ENCODE data around the gene EVX1.
A peak's percentile ranks its signal among the peaks of the same experiment; 100 is the strongest.

The EVX1 gene

DNA sequence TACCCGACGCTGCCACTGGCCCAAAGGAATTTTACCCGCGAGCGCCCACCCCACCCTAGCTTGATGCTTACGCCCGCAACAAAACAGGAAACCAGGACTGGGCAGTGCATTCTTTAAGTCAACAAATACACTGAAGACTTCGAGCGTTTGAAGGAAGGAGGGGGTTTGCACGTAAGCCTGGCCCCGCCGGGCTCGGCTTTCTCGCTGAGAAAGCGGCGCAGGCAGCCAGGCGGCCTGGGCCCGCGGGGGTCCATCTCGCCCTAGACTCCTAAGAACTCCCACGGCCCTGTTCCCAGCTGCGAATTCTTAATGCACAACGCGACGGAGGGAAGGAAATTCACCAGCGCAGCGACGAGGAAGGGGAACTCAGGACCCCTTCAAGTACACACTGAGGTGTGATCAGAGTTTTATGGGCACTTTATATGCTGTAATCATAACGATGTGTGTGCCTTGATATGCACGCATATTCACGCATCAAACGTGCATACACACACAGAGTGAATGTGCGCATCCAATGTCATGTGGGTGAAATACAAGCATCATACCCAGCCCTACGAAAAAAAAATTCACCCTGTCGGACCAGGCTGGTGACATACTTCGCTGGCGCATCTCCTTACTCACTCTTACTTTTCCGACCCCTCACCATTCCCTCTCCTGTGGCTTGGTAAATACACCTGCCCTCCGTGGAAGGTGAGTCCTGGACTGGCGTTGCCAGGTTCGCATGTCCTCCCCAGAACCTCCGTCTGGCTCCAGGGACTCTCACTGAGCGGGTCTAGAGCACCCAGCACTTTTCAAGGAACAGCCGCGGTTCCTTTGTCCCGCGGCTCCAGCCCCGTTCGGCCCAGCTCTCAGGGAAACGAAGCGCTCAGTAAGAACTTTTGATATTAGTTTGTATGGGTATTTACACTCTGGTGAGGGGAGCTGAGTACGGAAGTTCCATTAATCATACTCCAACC is 37.0 kb upstream of the EVX1 start:
- DNase-seq (ENCODE audit: low spot score): no peak

- no peak for DNase-seq (ENCODE audit: low spot score)
Measured at GRCh38 chr7:27207348-27207985, 35.1 kb upstream of the EVX1 start.

DNA sequence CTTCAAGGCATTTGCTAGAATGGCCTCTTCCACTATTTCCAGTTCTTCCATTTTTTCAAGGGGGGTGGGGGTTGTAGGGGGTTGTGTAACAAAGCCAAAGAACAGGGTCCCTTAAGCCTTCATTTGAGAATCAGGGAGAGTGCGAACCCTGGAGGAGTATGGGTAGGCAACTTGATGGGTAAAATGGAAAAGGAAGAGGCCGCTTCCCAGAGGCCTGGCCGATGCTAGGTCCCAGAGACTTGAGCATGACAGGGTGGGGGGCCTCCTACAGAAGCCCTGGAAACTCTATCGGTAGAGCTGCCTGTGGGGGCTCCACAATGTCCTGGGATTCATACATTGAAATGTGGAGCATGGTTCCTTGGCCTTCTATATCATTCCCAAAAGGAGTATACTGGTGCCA is 33.6 kb upstream of the EVX1 start:
- DNase-seq (ENCODE audit: low spot score): no peak

- DNase-seq (ENCODE audit: low spot score): no peak
Measured at GRCh38 chr7:27209933-27210440, 32.6 kb upstream of the EVX1 start.

DNA sequence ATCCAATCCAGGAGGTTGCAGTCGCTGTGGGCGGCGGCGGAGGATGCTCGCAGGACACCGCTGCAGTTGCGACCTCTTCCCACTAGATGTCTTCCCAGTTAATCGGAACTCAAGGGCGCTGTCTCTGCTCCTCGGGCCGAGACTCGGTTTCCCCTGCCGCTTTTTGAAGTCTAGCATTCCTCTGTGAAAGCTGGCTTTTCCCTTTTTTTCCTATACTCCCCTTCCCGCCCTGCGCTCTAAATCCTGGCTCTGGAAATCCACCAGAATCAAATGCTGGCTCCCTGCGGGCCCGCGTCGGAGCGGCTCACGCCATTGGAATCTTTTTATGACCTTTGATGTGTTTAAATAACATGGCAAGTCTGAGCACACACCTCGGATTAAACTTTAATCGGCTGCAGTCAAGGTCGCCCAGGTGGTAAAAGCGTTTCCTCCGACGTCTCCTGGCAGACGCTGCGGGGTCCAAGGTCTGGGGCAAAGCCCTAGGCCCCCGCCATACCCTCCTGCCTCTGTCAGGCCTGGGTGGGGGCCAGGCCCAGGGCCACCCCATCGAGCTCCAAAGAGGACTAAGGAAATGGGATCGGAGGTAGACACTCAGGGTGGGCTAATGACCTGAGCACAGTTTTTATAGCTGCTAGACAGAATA is 32.0 kb upstream of the EVX1 start:
- DNase-seq (ENCODE audit: low spot score): peak; percentile 48

GRCh38 chr7:27211084-27211446 is 31.5 kb upstream of the EVX1 start:
- DNase-seq (ENCODE audit: low spot score): no peak

DNA sequence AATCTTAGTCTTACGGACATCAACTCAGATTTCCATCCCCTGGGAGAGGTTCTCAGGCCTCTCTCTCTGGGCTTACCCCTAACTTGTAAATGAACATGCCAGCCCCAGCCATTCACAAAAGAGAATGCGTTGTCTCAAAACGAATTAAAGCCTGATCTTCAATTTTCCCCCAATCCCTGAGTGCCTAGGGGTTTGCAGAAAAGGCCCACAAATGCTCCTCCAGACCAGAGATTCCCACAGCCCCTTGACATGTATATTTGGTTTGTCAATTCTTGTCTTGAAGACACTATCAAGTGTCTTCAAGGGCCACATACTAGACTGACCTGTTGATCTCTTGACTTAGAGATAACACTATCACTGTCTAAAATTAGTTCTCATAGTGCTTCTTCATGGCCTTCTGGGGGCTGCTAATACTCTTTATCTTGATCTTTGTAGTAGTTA is 30.8 kb upstream of the EVX1 start:
- DNase-seq (ENCODE audit: low spot score): no peak

GRCh38 chr7:27212497-27213432 is 29.8 kb upstream of the EVX1 start:
- no peak for DNase-seq (ENCODE audit: low spot score)

GRCh38 chr7:27213433-27214238 is 29.0 kb upstream of the EVX1 start:
- no peak for DNase-seq (ENCODE audit: low spot score)

GRCh38 chr7:27214239-27214950 is 28.2 kb upstream of the EVX1 start:
- DNase-seq (ENCODE audit: low spot score): no peak

- no peak for DNase-seq (ENCODE audit: low spot score)
Measured at GRCh38 chr7:27215356-27215755, 27.2 kb upstream of the EVX1 start.

GRCh38 chr7:27217951-27218350 is 24.7 kb upstream of the EVX1 start:
- DNase-seq (ENCODE audit: low spot score): no peak

GRCh38 chr7:27219821-27220220 is 22.8 kb upstream of the EVX1 start:
- no peak for DNase-seq (ENCODE audit: low spot score)

DNA sequence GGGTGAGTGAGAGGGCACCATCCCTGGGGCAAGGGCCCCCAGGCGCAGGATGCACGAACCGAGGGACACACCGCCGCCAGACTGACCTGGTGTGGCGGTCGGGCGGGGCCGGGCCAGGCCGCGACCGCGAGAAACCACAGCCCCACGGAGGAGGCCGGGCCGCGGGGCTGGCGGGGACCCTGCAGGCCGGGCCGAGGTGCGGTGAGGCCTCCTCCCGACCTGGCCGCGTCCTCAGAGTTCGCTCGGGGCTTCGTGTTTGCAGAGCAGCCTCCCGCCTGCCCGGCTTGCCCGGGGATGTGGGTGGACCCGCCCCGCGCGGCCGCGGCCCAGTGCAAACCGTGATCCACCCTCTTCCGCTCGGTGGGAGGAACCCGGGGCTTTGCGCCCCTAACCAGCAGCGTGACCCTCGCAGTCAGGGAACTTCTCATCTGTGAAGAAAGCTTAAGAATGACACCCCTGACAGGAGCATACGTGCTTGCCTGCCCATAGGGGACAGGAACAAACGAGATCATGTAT is 22.1 kb upstream of the EVX1 start:
- DNase-seq (ENCODE audit: low spot score): no peak

DNA sequence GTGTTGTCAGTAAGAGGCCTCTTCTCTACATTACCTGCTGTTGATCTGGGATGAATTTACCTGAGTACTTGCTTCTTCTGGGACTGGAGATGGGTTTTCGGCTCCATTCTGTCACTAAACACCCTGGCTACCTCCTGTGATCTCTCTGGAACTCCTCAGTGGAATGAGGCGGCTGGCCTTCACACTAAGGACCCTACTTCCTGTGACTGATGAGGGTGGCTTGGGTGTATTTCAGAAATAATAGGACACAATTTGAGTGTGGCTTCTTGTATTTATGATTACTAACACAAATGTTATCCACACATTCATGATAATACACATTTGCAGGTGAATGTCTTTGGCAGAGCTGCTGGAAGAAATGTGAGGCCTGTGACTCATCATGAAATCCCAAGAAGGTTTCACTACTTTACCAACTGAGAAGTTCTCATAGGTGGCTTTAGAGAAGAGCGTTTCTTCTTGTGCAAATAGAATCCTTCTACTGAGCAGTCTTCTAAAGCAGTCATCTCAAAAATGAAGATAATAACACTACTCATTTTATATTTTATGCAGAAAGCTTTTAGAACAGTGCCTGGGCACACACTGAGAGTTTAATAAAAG is 21.3 kb upstream of the EVX1 start:
- DNase-seq (ENCODE audit: low spot score): no peak

- DNase-seq (ENCODE audit: low spot score): no peak
Measured at GRCh38 chr7:27223941-27224575, 18.5 kb upstream of the EVX1 start.

DNA sequence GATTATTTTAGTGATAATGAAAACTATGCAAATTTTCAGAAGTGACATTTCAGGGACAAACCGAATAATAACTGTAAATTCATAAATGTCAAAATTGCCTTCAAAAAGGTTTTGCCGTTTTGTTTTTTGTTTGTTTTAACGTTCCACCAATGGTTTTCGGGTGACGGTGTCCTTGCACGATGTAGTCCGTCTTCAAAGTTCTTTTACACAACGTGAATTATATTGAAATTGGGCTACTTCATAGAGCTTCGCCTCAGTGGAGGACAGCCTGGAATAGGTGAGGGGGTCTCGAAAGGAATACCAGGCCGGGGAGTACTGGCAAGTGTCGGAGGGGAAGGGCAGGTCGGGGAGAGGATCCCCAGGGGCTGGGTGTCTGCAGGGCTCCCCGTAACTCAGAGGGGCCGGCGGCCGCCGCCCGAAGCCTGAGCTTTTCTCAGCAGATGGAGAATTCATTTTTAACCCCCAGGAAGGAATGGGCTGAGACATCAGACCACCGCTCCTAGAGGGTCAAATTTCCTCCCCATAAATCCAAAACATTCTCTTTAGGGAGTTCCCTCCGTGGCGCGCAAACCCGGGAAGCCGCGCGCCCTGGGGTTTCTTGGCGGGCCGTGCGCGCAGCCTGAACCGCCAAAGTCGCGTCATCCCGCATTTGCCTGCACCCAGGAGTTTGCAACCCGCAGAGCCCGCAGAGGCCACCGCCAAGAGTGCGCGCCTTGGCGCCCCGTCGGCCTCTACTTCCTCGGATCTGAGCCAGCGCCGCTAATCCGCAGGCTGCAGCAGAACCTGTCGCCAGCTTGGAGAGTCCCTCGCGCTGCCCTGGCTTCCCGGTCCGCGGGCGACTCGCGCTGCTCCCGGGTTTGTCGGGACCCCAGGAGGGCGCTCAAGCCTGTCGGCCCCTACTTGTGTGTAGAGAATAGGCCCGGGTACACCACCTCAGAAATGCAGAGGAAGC is 17.3 kb upstream of the EVX1 start:
- no peak for DNase-seq (ENCODE audit: low spot score)

GRCh38 chr7:27229448-27229847 is 13.2 kb upstream of the EVX1 start:
- no peak for DNase-seq (ENCODE audit: low spot score)

All from kidney tubule cell (primary cell).